Natural killer cell treated with Interleukin-12 subunit alpha and Interleukin-12 subunit beta and Interleukin-15 and Interleukin-18, amount 100 ng/mL, for 72 hours (primary cell): ENCODE results near the gene PCLO. TPM values are rescaled to one million over a fixed set of nuclear protein-coding genes. Genes with fewer than 3 reads are reported as not detected.

Experiments
- ATAC-seq, 2 donors: fragments of 150-1000 bp; cut with Tn5 transposase in 1 of 2; sonication (Bioruptor Pico), chemical (Tn5 transposase) in 1 of 2; 2 replicates each; pipeline ENCODE4 v1.10.0; 2021
- DNase-seq: peaks from one replicate; pipeline ENCODE4 v3.0.0; 2022; ENCODE audit warnings: low spot score
- H3K27ac Mint-ChIP-seq, 2 donors: 1 replicate in 1 of 2; 2 replicates in 1 of 2; pipeline ENCODE4 v1.8.0; 2022; ENCODE audit warnings: mixed read lengths in 2 of 2, mild to moderate bottlenecking in 1 of 2, moderate library complexity in 1 of 2
- H3K27me3 Mint-ChIP-seq, 2 donors: 1 replicate in 1 of 2; 2 replicates in 1 of 2; pipeline ENCODE4 v1.8.0; 2022; ENCODE audit warnings: mixed read lengths in 2 of 2
- H3K36me3 Mint-ChIP-seq: one replicate; pipeline ENCODE4 v1.8.0; 2022; ENCODE audit warnings: mixed read lengths
- H3K4me1 Mint-ChIP-seq, 2 donors: 1 replicate in 1 of 2; 2 replicates in 1 of 2; pipeline ENCODE4 v1.8.0; 2022; ENCODE audit warnings: low read depth in 2 of 2, mixed read lengths in 2 of 2, mild to moderate bottlenecking in 1 of 2
- H3K4me3 Mint-ChIP-seq: one replicate; pipeline ENCODE4 v1.8.0; 2022; ENCODE audit warnings: mixed read lengths
- H3K9me3 Mint-ChIP-seq: 2 replicates; pipeline ENCODE4 v1.8.0; 2022; ENCODE audit warnings: mixed read lengths
- total RNA-seq, 2 donors: library from RNA; stranded (reverse); gene quantifications; one replicate each; pipeline ENCODE4 v1.2.3, GENCODE V29; 2022

The PCLO gene
- total RNA-seq, 2 donors from 2014 or later, result not detected

DNA sequence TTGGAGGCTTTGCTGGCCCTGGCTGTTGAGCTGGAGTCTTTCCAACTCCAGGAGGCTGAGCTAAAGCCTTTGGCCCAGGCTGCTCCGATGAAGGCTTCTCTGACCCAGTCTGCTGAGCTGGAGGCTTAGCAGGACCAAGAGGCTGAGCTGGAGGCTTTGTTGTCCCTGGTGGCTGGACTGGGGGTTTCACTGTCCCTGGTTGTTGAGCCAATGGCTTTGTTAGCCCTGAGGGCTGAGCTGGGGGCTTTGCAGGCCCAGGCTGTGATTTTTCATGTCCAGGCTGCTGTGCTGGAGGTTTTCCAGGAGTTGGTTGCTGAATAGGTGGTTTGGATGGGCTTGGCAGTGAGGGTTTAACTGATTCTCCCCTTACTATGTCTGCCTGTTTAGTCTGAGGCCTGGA lies 7.3 kb downstream of the PCLO start:
- Mint-ChIP-seq H3K9me3 (peaks cover 13% of the 10 kb centered on the region), H3K4me3 (no peak overlapping the region), H3K27me3 (no peaks in the 10 kb centered on the region), H3K4me1 (no peaks in the 10 kb centered on the region), H3K36me3 (peaks cover 5% of the 10 kb centered on the region), H3K27ac (no peak overlapping the region)
- no peak for DNase-seq
- no peak for ATAC-seq

DNA sequence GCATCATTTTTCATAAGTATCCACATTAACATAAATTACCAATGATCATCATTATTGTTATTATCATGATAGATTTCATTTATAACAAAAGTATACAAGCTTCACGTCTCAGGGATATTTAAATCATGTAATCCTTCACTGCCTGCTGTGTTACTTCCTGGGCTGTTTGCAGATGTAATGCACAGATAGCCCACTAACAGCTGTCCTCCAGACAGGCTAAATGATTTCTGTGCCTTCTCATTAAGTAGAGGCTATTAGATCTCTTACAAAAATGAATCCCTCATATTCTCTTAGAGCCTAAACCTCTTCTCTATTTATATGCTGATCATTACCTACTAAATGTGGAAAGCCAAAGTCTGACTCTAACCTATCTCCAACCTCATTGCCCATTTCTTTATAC lies 9.3 kb downstream of the PCLO start:
- Mint-ChIP-seq H3K9me3 (peaks cover 13% of the 10 kb centered on the region), H3K27me3 (no peaks in the 10 kb centered on the region), H3K27ac (no peak overlapping the region), H3K4me1 (no peaks in the 10 kb centered on the region), H3K36me3 (peaks cover 5% of the 10 kb centered on the region), H3K4me3 (no peak overlapping the region)
- no peak for ATAC-seq
- DNase-seq, result no peak

DNA sequence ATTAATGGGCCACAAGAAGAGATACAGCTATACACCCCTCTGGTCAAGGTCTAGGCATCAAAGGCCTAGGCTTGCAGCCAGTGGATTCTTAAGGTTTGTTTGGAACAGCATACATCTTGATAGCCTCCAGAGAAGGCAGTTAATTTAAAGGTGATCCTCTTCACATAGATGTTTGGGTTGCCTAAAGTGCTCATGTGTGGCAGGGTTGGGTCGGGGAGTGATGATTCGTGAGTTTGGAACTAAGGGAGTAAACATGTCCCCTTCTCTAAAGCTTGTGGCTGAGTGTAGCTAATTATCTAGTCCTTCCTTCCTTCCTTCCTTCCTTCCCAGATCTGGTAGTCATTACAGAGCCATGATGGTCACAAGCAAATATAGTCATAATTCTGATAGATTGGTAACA lies 12.4 kb downstream of the PCLO start:
- DNase-seq (no peak), ATAC-seq (no peak)
- no peak overlapping the region for H3K4me3 Mint-ChIP-seq
- H3K27ac Mint-ChIP-seq, result no peak overlapping the region
- H3K9me3 Mint-ChIP-seq, result peaks cover 13% of the 10 kb centered on the region
- no peaks in the 10 kb centered on the region for H3K4me1 Mint-ChIP-seq
- H3K36me3 Mint-ChIP-seq, result peaks cover 5% of the 10 kb centered on the region
- H3K27me3 Mint-ChIP-seq, result no peaks in the 10 kb centered on the region

DNA sequence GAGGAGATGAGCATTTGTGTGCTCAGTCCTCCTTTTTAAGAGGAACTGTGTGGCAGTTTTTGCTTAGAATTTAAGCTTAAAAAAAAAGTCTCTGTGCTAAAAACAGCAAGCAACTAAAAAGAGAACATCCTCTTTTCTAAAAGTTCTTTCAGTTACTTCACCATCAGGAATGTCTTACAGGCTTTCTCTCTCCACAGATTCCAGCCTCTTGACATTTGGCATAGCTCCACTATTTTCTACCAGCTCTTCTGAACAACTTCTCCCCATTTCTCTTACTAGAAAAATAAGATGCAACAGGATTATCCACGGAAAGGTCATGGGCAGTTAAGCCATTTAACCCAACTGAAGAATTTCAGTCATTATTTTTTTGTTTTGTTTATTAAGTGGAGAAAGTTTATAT lies 13.2 kb downstream of the PCLO start:
- Mint-ChIP-seq H3K4me1 (no peaks in the 10 kb centered on the region), H3K9me3 (peaks cover 8% of the 10 kb centered on the region), H3K27me3 (no peaks in the 10 kb centered on the region), H3K36me3 (peaks cover 5% of the 10 kb centered on the region), H3K27ac (no peak overlapping the region), H3K4me3 (no peak overlapping the region)
- DNase-seq (no peak), ATAC-seq (no peak)

DNA sequence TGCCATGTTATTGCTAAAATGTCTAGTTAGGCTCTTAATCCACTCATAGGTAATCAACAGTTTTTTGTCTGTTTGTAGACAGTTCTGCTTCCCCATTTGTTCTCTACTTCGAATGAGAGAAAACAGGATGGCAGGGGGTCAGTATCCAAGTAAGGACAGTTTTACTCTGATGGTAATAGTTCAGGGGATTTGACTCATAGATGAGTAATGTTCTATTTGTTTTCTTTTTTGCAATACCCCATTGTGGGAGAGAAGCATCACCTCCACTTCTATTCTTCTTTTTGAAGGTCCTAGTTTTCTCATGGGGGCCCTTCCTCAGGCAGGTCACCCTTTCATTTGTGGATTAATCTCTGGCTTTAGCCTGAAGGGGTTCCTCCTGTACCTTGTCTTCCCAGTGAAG lies 13.9 kb downstream of the PCLO start:
- H3K36me3 Mint-ChIP-seq, result peaks cover 5% of the 10 kb centered on the region
- H3K4me3 Mint-ChIP-seq, result no peak overlapping the region
- H3K4me1 Mint-ChIP-seq, result no peaks in the 10 kb centered on the region
- no peaks in the 10 kb centered on the region for H3K27me3 Mint-ChIP-seq
- DNase-seq (no peak), ATAC-seq (no peak)
- peaks cover 7% of the 10 kb centered on the region for H3K9me3 Mint-ChIP-seq
- H3K27ac Mint-ChIP-seq, result no peak overlapping the region

DNA sequence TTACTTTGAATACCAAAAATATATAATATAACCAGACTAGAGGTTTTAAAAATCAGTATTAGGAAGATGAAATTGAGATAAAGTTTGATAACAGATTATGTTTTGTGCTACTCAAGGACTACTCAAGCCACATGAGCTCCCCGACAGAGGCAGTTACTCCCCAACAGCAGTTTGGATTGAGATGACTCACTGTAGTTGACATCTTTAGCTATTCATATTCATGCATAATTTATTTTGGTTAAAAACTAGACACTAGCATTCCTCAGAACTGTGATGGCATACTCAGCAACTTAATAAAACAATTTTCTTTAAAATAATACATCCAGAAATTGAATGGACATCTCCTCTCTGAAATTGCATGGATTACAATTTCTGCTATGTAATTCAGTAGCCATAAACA lies 19.6 kb downstream of the PCLO start:
- H3K4me1 Mint-ChIP-seq, result no peaks in the 10 kb centered on the region
- no peak for ATAC-seq
- peaks cover 6% of the 10 kb centered on the region for H3K9me3 Mint-ChIP-seq
- H3K27me3 Mint-ChIP-seq, result no peaks in the 10 kb centered on the region
- no peak overlapping the region for H3K27ac Mint-ChIP-seq
- H3K4me3 Mint-ChIP-seq, result no peak overlapping the region
- DNase-seq, result no peak
- H3K36me3 Mint-ChIP-seq, result no peaks in the 10 kb centered on the region

DNA sequence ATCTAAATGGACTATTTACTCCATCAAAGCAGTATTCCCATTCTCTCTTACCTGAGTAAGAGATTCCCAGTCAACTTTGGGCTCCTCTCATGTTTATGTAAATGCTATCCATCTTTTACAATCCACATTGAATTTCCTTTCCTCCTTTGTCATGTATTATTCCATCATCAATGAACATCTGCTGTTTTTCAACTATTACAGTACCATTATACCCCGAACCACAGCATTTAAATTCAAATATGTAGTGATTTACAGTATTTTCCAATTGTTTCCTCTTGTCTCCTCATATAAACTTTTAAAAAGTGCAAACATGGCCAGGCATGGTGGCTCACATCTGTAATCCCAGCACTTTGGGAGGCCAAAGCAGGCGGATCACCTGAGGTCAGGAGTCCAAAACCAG lies 20.3 kb downstream of the PCLO start:
- H3K27me3 Mint-ChIP-seq, result no peaks in the 10 kb centered on the region
- no peaks in the 10 kb centered on the region for H3K36me3 Mint-ChIP-seq
- peaks cover 6% of the 10 kb centered on the region for H3K9me3 Mint-ChIP-seq
- H3K27ac Mint-ChIP-seq, result no peak overlapping the region
- no peak overlapping the region for H3K4me3 Mint-ChIP-seq
- ATAC-seq, result no peak
- no peak for DNase-seq
- no peaks in the 10 kb centered on the region for H3K4me1 Mint-ChIP-seq

DNA sequence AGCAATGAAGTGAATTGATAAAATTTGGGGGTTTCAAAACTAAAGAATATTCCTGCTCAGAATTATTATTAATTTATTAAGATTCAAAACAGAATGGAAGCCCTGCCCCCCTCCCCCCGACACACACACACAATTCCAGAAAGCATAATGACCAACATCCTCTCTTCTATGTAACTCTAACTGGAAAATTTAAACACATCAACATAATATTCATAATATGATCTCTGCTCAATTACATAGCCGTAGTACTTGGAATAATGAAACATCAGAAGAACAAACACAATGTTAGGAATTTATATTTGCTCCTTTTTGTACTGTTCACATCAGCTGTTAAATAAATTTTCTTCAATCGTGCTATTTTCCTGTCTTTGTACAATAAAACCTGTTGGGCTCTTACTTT lies 20.8 kb downstream of the PCLO start:
- ATAC-seq (no peak), DNase-seq (no peak)
- Mint-ChIP-seq H3K9me3 (peaks cover 6% of the 10 kb centered on the region), H3K27ac (no peak overlapping the region), H3K27me3 (no peaks in the 10 kb centered on the region), H3K4me1 (no peaks in the 10 kb centered on the region), H3K4me3 (no peak overlapping the region), H3K36me3 (no peaks in the 10 kb centered on the region)

DNA sequence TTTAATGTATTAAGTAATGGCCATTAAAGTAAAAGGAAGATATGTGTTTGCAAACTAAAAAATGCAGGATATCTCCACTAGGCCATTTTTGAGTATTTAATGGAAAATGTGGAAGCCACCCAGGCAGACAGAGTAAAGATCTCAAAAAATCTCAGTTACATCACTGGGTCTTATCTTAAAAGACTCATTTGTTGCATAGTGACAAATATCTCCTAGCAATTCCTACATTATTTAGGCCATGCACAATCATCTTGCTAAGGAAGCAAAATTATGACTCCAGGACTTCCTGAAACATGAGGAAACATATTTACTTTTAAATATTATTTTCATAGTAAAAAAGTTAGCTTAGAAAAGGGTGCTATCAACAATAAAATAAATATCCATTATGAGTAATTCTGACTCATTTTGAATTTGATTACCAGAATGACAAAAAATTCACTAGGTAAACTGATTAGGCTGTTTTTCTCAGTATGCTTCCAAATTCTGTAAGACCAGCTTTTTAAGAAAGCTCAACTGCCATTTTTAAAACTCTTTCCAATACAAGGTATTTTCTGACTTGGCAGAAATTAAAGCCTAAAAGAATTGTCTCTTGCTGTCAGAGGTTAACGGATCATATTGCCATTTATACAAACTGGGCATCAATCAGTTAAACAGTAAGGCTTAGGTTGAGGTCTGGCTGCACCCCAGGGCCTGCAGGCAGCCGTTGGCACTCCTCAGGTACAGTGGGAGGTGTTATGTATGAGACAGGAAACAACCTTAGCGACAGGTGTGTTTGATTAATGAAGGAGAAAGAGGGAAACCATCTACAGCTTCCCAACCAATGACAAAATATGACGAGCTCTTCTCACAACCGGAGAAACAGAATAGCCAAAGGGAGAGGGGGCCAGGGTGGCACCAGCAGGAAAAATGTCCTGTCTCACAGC lies 31.8 kb downstream of the PCLO start:
- Mint-ChIP-seq H3K4me1 (no peaks in the 10 kb centered on the region), H3K36me3 (no peaks in the 10 kb centered on the region), H3K27ac (no peak overlapping the region), H3K27me3 (no peaks in the 10 kb centered on the region), H3K9me3 (peaks cover 13% of the 10 kb centered on the region), H3K4me3 (no peak overlapping the region)
- no peak for ATAC-seq
- DNase-seq, result no peak

DNA sequence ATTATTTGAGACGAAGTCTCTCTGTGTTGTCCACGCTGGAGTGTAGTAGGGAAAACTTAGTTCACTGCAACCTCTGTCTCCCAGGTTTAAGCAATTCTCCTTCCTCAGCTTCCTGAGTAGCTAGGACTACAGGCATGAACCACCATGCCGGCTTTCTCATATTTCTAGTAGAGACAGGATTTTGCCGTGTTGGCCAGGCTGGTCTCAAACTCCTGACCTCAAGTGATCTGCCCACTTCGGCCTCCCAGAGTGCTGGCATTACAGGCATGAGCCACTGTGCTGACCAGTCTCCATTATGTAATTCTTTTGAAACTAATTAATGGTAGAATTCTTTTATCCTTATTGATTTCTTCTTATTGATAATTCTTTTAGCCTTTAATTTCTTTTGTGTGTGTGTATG lies 32.5 kb downstream of the PCLO start:
- Mint-ChIP-seq H3K9me3 (peaks cover 14% of the 10 kb centered on the region), H3K4me3 (no peak overlapping the region), H3K36me3 (no peaks in the 10 kb centered on the region), H3K4me1 (no peaks in the 10 kb centered on the region), H3K27ac (no peak overlapping the region), H3K27me3 (no peaks in the 10 kb centered on the region)
- ATAC-seq, result no peak
- DNase-seq, result no peak

DNA sequence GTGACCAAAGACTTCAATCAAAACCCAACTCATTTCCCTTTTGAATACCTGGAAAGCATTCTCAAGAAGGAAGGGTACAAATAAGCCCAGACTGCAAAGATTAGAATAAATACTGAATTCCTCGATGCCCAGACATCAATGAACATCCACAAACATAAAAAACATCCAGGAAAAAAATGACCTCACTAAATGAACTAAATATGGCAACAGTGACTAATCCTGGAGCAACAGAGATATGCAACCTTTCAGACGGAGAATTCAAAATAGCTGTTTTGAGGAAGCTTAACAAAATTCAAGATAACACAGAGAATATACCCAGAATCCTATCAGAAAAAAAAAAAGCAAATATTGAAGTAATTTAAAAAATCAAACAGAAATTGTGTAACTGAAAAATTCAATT lies 43.2 kb downstream of the PCLO start:
- Mint-ChIP-seq H3K36me3 (no peaks in the 10 kb centered on the region), H3K27ac (no peak overlapping the region), H3K4me3 (no peak overlapping the region), H3K27me3 (no peaks in the 10 kb centered on the region), H3K4me1 (no peaks in the 10 kb centered on the region), H3K9me3 (peaks cover 10% of the 10 kb centered on the region)
- no peak for ATAC-seq
- no peak for DNase-seq

DNA sequence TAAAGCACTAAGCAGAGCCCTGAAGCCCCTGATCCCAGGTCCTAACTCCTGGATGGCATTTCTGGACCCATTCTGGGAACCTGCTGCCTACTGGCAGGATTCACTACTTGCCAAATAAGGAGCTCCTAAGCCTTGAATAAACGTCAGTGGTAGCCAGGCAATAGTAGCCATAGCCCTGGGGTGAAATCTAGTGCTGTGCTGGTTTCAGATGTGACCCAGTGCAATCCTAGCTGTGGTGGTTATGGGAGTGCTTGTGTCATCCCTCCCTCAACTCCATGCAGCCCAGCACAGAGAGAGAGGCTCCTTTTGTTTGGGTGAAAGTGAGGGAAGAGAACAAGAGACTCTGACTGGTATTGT lies 43.7 kb downstream of the PCLO start:
- no peak overlapping the region for H3K27ac Mint-ChIP-seq
- H3K9me3 Mint-ChIP-seq, result peaks cover 13% of the 10 kb centered on the region
- no peaks in the 10 kb centered on the region for H3K4me1 Mint-ChIP-seq
- no peak overlapping the region for H3K4me3 Mint-ChIP-seq
- H3K36me3 Mint-ChIP-seq, result no peaks in the 10 kb centered on the region
- DNase-seq (no peak), ATAC-seq (no peak)
- no peaks in the 10 kb centered on the region for H3K27me3 Mint-ChIP-seq

DNA sequence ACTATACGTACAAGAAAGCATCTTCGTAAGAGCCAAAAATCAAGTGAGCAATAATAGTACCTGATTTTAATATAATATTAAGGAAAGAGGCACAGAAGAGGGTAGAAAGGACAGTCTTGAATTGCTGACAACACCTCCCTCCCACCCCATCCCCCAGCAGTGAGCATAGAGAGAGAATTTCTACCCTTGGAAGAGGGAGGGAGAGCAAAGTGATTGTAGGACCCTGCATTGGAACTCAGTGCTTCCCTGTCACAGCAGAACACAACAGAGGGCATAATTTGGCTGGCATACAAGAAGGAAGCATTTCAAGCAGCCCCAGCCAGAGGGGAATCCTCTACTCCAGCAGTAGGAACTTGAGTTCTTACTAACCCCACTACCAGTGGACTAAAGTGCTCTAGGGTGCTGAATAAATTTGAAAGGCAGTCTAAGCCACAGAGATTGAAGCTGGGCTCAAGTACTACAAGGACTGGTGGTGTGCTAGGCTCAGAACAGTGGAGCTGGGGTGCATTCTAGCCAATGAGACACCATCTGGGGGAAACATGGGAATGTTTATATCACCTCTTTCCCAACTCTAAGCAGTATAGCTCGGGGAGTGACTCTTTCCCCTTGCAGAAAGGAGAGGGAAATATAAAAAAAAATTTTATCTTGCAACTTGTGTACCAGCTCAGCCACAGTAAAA lies 44.2 kb downstream of the PCLO start:
- H3K4me1 Mint-ChIP-seq, result no peaks in the 10 kb centered on the region
- no peaks in the 10 kb centered on the region for H3K36me3 Mint-ChIP-seq
- ATAC-seq, result no peak
- H3K27me3 Mint-ChIP-seq, result no peaks in the 10 kb centered on the region
- H3K9me3 Mint-ChIP-seq, result peaks cover 14% of the 10 kb centered on the region
- H3K27ac Mint-ChIP-seq, result no peak overlapping the region
- DNase-seq, result no peak
- no peak overlapping the region for H3K4me3 Mint-ChIP-seq

DNA sequence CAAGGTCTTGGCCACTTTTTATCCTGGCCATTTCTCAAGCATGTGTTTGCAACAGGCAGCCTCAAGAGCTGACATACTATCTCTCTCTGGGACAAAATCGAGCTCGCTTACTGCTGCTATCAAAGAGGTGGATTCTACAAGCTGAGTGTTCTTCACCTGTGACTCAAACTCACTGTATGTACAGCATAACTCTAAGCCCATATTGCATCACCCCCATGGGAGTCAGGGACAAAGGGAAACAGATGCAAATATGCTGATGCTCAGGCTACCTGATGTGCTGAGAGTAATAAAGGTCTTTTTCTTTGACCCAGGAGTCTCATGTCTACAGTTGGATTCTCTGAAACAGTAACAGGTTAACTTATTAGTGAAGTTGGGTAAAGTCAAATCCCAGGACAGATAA lies 45.2 kb downstream of the PCLO start:
- DNase-seq (no peak), ATAC-seq (no peak)
- H3K27me3 Mint-ChIP-seq, result no peaks in the 10 kb centered on the region
- peaks cover 14% of the 10 kb centered on the region for H3K9me3 Mint-ChIP-seq
- H3K4me3 Mint-ChIP-seq, result no peak overlapping the region
- H3K27ac Mint-ChIP-seq, result no peak overlapping the region
- H3K36me3 Mint-ChIP-seq, result no peaks in the 10 kb centered on the region
- no peaks in the 10 kb centered on the region for H3K4me1 Mint-ChIP-seq
